HG03025 (cell line): ENCODE data around the gene EBP.

ENCODE experiments used
- ATAC-seq: cut with Tn5 transposase; IDR thresholded peaks from one replicate; pipeline ENCODE4 v1.9.1; 2021; ENCODE audit warnings: mild to moderate bottlenecking, moderate library complexity; ENCODE audit not compliant: unreplicated experiment, low FRiP score

Gene EBP

DNA sequence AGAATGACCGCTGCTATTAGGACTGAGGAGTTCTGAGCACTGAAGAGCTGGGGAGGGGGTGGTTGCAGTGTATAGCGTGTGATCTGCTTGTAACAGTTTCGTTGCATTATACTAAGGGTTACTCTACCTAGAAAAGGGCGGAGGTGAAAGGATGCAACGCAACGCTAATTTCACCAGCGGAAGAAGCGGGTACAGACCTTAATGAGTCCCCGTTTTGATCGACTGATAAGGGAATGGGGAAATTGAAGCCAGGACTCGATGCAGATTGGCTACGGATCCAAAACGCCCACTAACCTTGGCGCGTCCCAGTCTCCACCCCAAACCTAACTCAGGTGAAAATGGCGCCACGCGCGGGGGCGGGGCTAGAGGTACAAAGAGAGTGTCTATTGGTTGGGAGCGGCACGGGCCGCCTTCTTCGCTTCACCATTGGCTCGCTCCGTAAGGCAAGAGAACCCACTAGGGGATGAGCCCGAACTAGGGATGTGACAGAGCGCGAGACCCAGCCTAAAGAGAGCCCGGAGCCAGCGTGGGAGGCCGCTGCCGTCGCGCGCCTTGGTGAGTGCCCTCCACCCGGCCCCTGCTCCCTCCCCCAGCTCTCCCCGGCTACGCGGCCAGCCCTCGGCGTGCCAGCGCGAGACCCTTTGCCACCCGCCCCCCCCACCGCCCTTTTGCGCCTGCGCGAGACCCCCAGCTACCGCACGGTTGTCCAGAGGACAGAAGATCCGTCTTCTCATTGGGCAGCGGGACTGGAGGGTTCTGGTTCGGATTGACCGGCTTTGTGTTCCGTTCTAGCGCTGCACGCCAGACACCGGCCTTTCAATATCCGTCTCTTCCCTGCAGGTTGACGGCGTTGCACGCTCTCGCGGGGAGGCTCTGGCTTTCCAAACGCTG lies at the start of gene EBP:
Gene EBP (plus strand): TSS at position 456 of the 891 bp plus-strand sequence. CDS start 1,964 bp downstream, outside the sequence.
- peak; percentile 89 for ATAC-seq

DNA sequence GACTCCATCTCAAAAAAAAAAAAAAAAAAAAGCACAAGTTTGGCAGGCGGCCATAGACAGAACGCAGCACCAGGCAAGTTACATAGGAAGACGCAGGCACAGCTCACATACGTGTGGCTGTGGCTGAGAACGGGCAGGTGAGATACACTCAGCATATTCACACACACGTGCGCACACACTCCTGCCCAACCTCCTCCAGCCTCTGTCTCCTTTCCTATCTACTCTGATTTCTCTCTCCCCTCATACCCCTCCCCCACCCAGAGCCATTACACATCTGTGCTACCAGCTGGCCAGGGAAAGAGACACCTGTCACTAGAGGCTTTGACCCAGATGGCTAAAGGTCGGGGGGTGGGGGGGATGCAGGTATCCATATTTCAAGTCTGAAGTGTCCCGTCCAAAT lies 49.4 kb upstream of the EBP start:
- no peak for ATAC-seq

DNA sequence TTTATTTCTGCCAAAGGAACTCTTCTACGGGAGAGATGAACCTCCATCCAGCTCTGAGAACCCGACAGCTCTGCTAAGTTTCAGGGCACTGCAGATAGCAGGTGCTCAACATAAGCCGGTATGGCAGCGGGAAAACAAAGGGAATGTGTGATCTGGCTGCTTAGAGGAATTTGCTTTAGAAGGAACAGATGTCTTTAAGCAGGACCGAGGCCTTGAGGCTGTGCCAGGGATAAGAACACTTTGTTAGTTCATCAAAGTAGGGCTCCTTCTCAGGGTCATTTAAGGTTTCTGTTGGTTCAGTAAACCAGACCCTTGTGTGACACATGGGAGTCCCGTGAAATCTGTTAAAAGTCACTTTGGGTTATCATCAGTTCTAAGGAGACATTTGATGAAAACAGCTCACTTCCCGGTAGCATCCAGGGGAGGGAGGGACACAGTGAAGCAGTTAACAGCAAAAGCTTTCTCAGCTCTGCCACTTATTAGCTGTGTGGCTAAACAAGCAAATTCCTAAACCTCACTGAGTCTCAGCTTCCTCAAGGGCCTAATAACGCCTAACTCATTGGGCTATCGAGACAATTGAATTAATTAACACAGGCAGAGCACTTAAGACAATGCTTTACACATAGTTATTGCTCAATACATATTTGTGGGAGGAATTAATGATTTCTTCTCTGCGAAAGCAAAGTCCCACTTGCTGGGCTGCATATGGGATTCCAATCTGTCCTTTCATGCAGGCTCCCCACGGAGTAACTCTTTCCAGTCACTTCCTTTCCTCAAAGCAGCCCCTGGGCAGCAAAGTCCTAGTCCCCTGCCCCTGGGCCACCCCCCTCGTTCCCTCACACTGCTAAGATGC lies 48.5 kb upstream of the EBP start:
- no peak for ATAC-seq

DNA sequence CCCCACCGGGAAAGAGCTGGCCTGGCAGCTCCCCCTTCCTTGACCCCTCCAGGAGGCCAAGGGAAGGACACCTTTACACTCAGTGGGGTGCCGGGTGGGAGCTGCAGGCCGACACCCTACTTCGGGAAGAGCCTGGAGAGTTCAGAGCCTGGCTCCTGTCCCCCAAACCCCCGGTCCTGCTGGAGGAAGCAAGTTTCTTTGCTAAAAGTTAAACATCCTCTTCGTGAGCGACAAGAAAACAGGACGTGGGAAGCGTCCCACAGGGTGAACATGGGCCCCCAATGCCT lies 48.0 kb upstream of the EBP start:
- no peak for ATAC-seq

DNA sequence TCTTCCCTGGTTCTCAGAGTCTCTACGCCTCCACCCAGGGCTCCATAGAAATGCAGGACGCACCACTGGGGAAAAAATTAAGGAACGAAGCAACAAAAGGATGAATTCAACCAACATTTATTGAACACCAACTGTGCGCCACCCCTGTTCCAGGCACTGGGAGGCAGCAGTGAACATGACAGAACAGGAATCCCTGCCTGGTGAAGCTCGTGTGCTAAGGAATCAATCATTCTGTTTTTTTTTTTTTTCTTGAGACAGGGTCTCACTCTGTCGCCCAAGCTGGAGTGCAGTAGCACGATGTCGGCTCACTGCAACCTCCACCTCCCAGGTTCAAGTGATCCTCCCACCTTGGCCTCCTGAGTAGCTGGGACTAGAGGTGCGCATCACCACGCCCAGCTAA lies 47.5 kb upstream of the EBP start:
- ATAC-seq: no peak

- ATAC-seq: no peak
Measured at GRCh38 chrX:48474581-48474980, 47.0 kb upstream of the EBP start.

DNA sequence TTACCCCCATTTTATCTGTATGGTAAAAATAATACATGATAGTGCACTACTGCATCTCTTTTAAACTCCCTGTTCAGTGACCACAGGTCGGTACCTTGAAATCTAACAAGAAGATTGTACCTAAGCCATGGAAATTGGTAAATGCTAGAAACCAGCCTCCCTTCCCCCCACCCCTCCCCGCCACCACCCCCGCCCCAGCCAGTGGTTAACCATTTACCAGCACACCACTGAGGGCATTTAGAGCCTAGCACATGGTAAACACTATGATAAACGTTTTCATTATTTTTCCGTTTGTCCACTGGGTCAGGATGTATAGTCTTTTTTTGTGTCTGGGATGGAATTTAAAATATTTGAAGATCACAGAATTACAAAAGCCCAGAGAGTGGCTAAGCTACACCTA lies 46.3 kb upstream of the EBP start:
- no peak for ATAC-seq

DNA sequence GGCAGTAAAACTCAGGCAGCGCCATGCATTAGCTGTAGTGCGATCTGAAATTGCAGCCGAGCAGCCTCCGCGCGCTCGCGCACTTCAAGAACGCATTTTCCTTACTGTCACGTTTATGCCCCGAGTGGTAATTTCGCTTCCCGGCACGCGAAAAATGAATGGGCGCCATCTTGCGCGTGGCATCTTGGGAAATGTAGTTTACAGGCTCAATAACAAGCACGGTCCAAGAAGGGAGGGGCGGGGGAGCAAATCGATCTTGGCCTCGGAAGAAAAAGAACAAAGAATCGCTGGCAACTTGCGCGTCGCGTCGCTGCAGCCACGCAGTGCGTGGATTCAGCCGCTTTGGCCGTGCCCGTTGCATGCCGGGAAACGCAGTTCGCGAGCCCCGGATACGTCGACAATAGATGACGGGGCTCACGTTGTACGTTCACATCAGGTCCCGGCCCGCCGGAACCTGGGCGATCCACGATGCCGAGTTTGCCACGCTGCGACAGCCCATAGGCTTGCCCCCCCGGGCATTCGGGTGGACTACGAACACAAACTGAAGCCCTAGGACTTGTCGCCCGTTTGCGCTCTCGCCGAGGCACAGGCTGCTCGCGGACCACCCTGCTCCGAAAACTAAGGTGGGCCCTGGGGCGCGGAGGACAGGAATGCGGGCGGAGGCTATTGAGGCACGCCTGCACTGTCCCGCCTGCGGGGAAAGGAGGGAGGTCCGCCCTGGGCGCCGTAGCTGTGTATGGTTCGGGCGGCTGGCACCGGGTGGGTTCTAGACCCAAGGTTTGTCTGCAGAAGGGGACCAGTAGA lies 45.6 kb upstream of the EBP start, which contains the start of gene FTSJ1:
Gene FTSJ1 (plus strand): TSS at position 426 of the 804 bp plus-strand sequence. CDS start 1,849 bp downstream, outside the sequence.
- peak; percentile 81 for ATAC-seq

GRCh38 chrX:48476919-48477318 lies 44.7 kb upstream of the EBP start:
- ATAC-seq: no peak

DNA sequence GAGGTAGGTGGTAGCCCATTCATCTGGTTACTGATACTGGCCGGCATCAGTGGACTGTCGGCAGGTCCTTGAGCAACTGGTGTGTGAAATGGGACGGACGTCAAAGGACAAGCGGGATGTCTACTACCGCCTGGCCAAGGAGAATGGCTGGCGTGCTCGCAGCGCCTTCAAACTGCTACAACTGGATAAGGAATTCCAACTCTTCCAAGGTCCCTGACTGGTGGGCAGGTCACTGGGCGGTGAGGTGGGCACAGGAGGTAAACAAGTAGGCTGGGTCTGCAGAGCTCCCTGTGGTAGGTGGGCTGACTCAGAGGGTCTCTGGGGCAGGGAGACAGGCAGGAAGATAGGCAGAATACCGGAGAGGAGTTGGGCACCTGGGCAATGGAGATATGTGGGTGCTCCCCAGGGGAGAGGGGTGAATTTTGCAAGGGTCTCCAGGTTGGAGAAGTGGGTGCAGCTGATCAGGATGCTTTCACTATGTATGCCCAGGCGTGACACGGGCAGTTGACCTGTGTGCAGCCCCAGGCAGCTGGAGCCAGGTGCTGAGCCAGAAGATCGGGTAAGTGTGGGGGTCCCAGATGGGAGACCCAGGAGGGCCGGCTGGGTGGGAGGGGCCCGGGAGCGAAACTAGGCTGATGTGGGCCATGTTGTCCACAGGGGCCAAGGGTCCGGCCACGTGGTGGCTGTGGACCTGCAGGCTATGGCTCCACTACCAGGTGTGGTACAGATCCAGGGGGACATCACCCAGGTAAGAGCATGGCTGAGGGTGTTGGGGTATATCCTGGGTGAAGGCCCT lies 43.5 kb upstream of the EBP start:
- ATAC-seq: no peak

GRCh38 chrX:48478806-48479205 lies 42.8 kb upstream of the EBP start:
- ATAC-seq: no peak

DNA sequence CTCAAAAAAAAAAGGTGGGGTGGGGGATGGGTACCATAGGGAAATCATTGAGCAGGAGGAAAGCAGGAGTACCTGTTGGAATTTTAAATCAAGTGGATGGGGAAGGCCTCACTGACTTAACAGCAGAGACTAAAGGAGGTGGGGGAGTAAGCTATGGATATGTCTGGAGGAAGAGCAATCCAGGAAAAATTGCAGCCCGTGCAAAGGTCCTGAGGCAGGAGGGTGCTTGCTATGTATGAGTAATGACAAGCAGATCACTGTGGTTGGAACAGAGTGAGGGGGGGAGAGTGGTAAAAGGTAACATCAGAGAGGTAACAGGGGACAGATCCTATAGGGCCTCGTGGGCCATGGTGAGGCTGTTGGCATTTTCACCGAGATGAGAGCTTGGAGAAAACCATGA lies 41.5 kb upstream of the EBP start:
- no peak for ATAC-seq

GRCh38 chrX:48480583-48480982 lies 41.0 kb upstream of the EBP start:
- ATAC-seq: no peak

GRCh38 chrX:48482526-48482925 lies 39.1 kb upstream of the EBP start:
- ATAC-seq: no peak

- no peak for ATAC-seq
Measured at GRCh38 chrX:48487362-48487798, 34.2 kb upstream of the EBP start.

DNA sequence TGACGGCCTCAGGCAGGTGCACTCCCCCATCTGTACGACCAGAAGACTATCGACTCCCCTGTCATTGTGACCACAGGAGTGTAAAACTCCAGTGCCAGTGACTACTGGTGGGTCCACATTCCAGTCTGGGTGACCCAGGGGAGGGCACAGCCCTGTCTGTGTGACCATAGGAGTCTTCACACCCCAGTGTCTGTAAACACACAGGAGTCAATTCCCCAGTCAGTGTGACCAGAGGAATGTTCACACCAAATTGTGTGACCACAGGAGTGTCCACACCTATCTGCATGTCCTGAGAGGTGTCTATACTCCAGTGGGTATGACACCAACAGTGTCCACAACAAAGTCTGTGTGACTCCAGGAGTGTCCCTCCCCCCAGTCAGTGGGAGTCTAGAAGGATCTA lies 33.6 kb upstream of the EBP start:
- no peak for ATAC-seq

DNA sequence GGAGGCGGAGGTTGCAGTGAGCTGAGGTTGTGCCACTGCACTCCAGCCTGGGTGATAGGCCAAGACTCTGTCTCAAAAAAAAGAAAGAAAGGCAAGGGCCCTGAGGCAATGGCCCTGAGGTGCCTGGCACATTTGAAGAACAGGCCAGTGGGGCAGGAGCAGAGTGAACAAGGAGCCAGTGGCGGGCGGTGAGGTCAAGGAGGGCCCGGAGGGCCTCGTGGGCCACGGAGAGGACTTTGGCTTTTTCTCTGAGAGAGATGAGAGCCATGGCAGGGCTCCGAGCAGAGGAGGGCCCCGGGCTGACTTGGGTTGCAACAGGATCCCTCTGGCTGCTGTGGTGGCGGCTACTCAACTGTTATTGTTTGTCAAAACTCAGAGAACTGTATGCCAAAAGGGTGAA lies 32.3 kb upstream of the EBP start:
- no peak for ATAC-seq

DNA sequence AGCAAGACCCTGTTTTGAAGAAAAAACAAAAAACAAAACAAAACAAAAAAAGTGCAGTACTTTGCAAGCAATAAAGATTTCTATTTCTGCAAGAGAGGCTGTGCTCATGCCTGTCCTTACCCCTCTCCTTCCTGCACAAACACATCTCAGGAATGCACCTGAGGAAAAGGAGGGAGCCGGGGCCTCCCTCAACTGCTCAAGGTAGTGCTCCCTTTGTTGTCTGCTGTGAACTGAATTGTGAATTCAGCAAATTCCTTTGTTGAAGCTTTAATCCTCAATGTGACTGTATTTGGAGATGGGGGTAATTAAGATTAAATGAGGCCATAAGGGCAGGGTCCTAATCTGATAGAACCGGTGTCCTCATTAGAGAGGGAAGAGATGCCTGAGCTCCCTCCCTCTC lies 31.7 kb upstream of the EBP start:
- no peak for ATAC-seq

- ATAC-seq: no peak
Measured at GRCh38 chrX:48490661-48491060, 30.9 kb upstream of the EBP start.

DNA sequence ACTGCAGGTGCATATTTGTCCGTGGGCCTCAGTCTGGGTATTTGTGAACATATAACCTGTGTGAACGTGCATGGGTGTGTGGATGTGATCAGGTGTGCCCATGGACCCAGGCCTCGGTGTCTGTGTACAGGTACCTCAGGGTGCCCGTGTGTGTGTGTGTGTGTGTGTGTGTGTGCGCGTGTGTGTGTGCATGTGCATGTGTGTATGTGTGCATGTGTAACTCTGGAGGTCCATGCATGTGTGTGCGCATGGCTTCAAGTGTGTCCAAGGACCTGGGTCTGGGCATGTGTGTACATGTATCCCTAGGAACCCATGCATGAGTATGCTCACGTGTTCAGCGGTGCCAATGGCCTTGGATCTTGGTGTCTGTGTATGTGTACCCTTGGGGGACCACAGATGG lies 29.8 kb upstream of the EBP start:
- ATAC-seq: no peak
